SK-N-SH (cell line): ENCODE measurements around the gene RUFY3.

Source experiments
- CTCF ChIP-seq: fragments of 200-600 bp; sonication (generic); IDR thresholded peaks from 2 replicates; pipeline ENCODE4 v1.6.1; 2017; ENCODE audit warnings: antibody characterized with exemption, mild to moderate bottlenecking, moderate library complexity
- NFIC ChIP-seq: IDR thresholded peaks from 2 replicates; pipeline ENCODE4 v1.4.0; 2012; ENCODE audit warnings: borderline replicate concordance
- SMC3 ChIP-seq: IDR thresholded peaks from 2 replicates; pipeline ENCODE4 v1.6.1; 2012; ENCODE audit warnings: low read depth, low read length, improper control_type of control experiment
- TAF1 ChIP-seq: IDR thresholded peaks from 2 replicates; pipeline ENCODE4 v1.6.1; 2012; ENCODE audit warnings: low read depth, mild to moderate bottlenecking, low read length, moderate library complexity, borderline replicate concordance
- TCF12 ChIP-seq: IDR thresholded peaks from 2 replicates; pipeline ENCODE4 v1.4.0; 2012
- YY1 ChIP-seq: IDR thresholded peaks from 2 replicates; pipeline ENCODE4 v1.4.0; 2012; ENCODE audit warnings: low read depth, mild to moderate bottlenecking

GRCh38 chr4:70844180-70844579, 122.4 kb downstream of the RUFY3 start:
- TF ChIP-seq TAF1 (no peak), CTCF (no peak), NFIC (no peak), TCF12 (no peak), SMC3 (no peak), YY1 (no peak)
